Activated T-helper 2 cell treated with anti-CD3 and anti-CD28 coated beads, Interferon-gamma antibody, Interleukin-2, Interleukin-4, amounts not matched to agents 10 μg/mL and 5 μg/mL and 100 μg/mL, durations not matched to agents 14 hours and 24 hours and 36 hours (primary cell): ENCODE results near the gene IGSF9B. TPM values are rescaled to one million over a fixed set of nuclear protein-coding genes. Genes with fewer than 3 reads are reported as not detected.

Experiments
- DNase-seq: peaks from one replicate; pipeline ENCODE4 v3.0.0; 2021; ENCODE audit warnings: low spot score
- H3K27ac Mint-ChIP-seq: one replicate; pipeline ENCODE4 v1.8.0; 2021; ENCODE audit warnings: mixed read lengths
- H3K27me3 Mint-ChIP-seq: one replicate; pipeline ENCODE4 v1.8.0; 2021; ENCODE audit warnings: low read depth, mixed read lengths
- H3K36me3 Mint-ChIP-seq: one replicate; pipeline ENCODE4 v1.8.0; 2021; ENCODE audit warnings: low read depth, mixed read lengths
- H3K4me1 Mint-ChIP-seq: one replicate; pipeline ENCODE4 v1.8.0; 2021; ENCODE audit warnings: low read depth, mixed read lengths
- H3K4me3 Mint-ChIP-seq: one replicate; pipeline ENCODE4 v1.8.0; 2021; ENCODE audit warnings: low read depth, mild to moderate bottlenecking, moderate library complexity, mixed read lengths
- H3K9me3 Mint-ChIP-seq: one replicate; pipeline ENCODE4 v1.8.0; 2021; ENCODE audit warnings: mixed read lengths
- intact Hi-C: fragments of 100-400 bp; cut with micrococcal nuclease; formaldehyde crosslinking; loops from one replicate; pipeline ENCODE4 v1.15.1; 2023
- total RNA-seq: library from RNA; stranded (reverse); gene quantifications from 2 replicates; pipeline ENCODE4 v1.2.3, GENCODE V29; 2022

Gene IGSF9B
- total RNA-seq, 1 donor from 2014 or later: 101 TPM

DNA sequence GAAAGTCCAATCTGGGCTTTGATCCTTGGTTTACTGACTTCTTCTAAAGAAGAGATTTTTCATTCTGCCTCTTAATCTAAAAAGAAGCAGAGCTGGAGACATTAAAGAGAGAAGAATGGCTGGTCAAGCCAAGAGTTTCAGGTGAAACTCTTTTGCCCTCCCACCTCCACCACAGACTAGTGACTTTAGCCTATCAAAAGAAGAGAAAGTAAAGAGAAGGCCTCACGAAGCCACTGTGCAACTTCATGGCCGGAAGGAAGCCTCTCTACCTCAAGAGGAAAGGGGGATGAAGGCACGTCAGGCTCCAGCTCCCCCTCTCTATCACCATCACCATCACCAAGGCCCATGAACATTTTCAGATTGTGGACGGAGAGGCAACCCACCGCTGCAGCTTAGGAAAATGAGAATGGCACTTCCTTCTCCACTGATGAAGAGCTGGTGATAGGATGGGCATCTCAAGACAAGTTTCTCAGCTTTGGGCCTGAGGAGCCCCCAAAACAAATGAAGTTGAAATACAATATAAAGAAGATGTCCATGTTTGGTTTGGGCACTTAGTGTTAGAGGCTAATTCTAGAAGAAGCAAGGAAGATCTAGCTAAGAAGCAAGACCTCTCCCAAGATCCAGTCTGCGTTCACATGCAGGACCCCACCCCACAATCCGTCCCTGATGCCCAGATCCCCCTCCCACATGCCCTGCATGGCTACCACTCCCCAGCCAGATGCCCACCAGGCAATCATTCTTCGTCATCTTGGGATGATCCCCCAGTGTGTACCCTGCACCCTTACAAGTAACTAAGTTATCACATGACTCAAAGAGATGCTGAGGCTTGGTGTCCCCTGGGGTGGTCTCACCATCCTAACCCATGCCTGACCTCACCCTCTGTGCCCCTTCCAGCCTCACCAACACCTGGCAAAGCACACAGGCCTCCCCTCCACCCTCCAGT lies 52.6 kb downstream of the IGSF9B start:
- no peaks in the 10 kb centered on the region for H3K4me1 Mint-ChIP-seq
- H3K27ac Mint-ChIP-seq: no peak overlapping the region
- no peaks in the 10 kb centered on the region for H3K9me3 Mint-ChIP-seq
- H3K27me3 Mint-ChIP-seq: no peaks in the 10 kb centered on the region
- no peak for DNase-seq
- intact Hi-C loops: no loop called here
- no peak overlapping the region for H3K4me3 Mint-ChIP-seq
- H3K36me3 Mint-ChIP-seq: peaks cover 37% of the 10 kb centered on the region

DNA sequence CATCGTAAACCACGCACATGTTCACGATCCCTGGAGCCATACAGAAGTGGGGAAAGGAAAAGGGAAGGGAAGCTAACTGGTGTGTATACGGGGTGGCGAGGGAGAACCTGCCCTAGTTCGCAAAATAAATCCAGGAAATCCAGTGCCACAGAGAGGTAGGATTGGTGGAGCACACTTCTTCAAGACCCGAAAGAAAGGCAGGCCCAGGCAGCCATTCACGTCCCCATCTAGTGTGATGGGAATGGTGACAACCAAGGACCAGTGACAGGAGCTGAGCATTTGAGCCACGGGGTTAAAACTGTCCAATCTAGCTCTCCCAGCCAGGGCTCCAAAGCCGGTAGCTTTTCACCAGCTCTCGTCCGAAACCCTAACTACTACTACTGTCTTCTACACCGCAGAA lies 53.7 kb downstream of the IGSF9B start:
- Mint-ChIP-seq H3K4me1 (no peaks in the 10 kb centered on the region), H3K9me3 (no peaks in the 10 kb centered on the region), H3K4me3 (no peak overlapping the region), H3K36me3 (peaks cover 37% of the 10 kb centered on the region), H3K27me3 (no peaks in the 10 kb centered on the region), H3K27ac (no peak overlapping the region)
- no peak for DNase-seq
- intact Hi-C loops: no loop called here

DNA sequence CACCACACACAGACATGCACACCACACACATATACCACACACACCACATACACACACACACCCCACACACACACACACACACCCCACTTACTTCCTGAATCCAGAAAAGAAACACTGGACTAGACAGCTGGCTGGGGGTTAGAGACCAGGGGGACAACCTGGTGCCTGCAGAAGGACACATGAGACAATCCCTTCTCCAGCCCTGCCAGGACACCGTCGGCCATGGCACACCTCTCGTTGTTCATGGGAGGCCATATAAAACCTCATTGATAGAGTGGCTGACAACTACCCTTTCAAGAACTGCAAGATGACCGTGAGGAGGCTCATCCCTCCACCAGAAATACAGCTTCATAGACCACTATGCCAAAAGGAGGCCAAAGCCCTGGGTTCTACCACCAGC lies 54.3 kb downstream of the IGSF9B start:
- intact Hi-C loops: no loop called here

DNA sequence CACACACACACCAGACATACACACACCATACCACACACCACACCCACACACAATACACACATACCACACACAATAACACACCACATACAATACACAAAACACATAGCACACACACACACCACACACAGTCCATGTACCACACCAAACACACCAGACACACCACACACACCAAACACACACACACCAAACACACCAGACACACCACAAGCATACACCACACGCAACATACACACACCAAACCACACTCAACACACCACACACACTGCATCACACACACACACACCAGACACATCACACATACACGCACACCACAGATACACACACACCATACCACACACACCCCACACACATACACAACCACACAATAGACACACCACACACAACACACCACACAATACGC lies 54.8 kb downstream of the IGSF9B start:
- no peak overlapping the region for H3K27ac Mint-ChIP-seq
- no peak overlapping the region for H3K4me3 Mint-ChIP-seq
- H3K9me3 Mint-ChIP-seq: no peaks in the 10 kb centered on the region
- no peaks in the 10 kb centered on the region for H3K4me1 Mint-ChIP-seq
- intact Hi-C loops: no loop called here
- H3K27me3 Mint-ChIP-seq: no peaks in the 10 kb centered on the region
- DNase-seq: no peak
- H3K36me3 Mint-ChIP-seq: peaks cover 39% of the 10 kb centered on the region

More for the DNA sequence above, 54.3 kb downstream of the IGSF9B start:
- DNase-seq: no peak
- no peaks in the 10 kb centered on the region for H3K27me3 Mint-ChIP-seq
- H3K9me3 Mint-ChIP-seq: no peaks in the 10 kb centered on the region
- no peaks in the 10 kb centered on the region for H3K4me1 Mint-ChIP-seq
- no peak overlapping the region for H3K4me3 Mint-ChIP-seq
- peaks cover 41% of the 10 kb centered on the region for H3K36me3 Mint-ChIP-seq
- no peak overlapping the region for H3K27ac Mint-ChIP-seq

DNA sequence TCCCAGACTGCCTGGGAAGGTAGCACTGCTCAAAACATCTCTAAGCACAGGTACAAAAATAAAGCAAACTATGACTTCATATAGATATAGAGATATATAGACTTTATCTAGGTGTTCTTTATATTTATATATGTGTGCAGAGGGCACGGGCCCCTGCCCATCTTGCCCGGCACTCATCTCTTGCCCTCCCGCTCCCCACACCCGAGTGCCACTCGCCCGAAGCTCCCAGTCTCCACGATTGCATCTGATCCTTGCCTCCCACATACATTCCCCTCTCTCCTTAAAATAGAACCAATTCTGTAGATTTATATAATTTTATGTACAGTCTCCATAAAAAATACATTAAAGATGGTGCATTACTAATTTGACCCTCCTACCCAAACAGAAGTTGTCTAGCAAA lies 55.5 kb downstream of the IGSF9B start:
- Mint-ChIP-seq H3K27me3 (no peaks in the 10 kb centered on the region), H3K27ac (no peak overlapping the region), H3K36me3 (peaks cover 37% of the 10 kb centered on the region), H3K9me3 (no peaks in the 10 kb centered on the region), H3K4me3 (no peak overlapping the region), H3K4me1 (no peaks in the 10 kb centered on the region)
- intact Hi-C loops: no loop called here
- no peak for DNase-seq

DNA sequence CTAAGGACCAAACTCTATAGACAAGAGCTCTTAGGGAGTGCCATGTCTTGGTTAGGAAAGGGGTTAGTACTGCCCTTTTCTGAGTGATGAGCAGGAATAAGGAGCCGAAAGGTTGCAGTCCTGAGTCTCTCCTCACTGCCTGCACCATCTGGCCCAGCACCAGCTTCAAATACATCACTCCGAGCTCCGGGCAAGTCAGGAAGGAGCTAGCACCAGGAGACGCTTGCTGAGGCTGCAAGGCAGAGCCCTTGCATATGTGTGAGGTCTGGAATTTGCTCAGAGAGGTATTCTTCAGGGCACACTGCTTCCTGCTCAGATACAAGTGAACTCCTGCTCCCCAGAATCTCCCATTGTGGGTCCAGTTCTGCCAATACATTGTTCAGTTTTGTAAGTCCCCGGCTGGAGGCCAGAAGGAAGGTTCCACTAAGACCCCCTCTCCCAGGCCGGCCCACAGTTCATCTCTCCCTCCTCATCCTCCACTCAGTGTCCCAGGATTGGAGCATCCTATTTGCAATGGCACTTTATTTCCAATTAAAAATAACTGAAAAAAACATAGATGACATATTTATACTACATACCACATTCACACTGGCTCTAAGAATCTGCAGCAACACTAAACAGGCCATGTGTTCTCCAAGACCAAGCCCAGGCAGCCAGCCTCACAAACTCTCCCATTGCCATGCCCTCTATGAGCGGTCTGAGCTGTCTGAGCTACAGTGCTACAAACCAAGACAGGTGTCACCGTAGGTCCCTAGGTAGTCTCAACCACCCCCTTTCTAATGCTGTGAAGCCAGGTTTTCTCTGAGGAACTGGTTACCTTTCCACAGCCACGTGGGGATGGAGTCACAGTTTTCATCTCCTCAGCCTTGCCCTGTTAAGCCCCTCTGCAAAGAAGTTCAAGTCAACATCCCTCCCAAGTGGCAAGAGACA lies 56.3 kb downstream of the IGSF9B start:
- H3K9me3 Mint-ChIP-seq: no peaks in the 10 kb centered on the region
- H3K4me3 Mint-ChIP-seq: no peak overlapping the region
- intact Hi-C loops: no loop called here
- no peaks in the 10 kb centered on the region for H3K4me1 Mint-ChIP-seq
- H3K27ac Mint-ChIP-seq: no peak overlapping the region
- H3K36me3 Mint-ChIP-seq: peaks cover 30% of the 10 kb centered on the region
- DNase-seq: no peak
- no peaks in the 10 kb centered on the region for H3K27me3 Mint-ChIP-seq

DNA sequence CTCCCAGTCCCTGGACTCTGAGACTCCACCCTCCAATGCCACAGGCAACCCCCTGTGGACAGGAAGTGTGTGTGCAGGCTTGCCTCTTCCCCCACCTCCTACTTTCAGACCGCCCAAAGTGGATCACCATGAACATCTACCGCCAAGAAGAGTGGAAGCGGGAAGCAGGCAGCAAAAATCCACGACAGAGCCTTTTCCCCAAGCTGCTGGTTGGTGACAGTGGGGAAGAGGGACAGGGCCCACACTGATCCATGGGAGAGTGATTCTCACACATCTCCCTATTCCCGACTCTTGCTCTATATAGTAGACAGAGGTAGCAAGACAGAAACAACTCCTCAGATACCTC lies 58.0 kb downstream of the IGSF9B start:
- no peaks in the 10 kb centered on the region for H3K27me3 Mint-ChIP-seq
- no peaks in the 10 kb centered on the region for H3K9me3 Mint-ChIP-seq
- intact Hi-C loops: no loop called here
- H3K4me3 Mint-ChIP-seq: no peak overlapping the region
- no peaks in the 10 kb centered on the region for H3K4me1 Mint-ChIP-seq
- H3K36me3 Mint-ChIP-seq: peaks cover 16% of the 10 kb centered on the region
- H3K27ac Mint-ChIP-seq: no peak overlapping the region
- DNase-seq: no peak

DNA sequence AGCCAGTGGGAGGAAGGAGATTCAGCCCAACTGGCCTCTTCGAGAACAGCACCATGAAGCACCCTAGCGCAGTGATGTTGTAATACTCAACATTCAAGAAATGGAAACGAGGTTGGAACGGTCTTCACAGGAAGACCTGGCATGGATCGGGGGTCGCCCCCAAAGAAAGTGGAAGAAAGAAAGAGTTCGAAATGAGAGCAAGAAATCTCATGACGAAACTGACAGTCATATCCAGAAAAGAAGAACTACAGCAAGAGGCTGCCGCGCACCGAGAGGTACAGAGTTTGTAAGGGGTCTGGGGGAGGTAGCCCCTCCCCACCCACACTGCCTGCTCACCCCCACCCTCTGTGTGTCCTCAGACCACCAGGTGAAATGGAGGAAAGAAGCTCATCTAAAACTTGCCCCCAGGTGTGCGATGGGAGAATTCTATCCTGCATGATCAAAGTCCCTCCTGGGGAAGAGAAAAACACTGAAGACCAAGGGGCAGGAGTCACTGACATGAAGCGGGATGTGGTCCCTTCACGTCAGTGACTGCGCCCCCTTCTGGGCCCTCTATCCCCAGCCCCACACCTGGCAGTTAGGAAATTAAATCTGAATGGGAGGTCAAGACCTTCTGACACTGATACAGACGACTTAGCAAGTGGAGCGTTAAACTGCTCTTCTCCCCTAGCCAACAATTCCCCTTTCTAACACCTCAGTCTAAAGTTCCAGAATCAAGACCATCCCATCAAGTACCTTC lies 58.6 kb downstream of the IGSF9B start:
- H3K4me3 Mint-ChIP-seq: no peak overlapping the region
- no peak overlapping the region for H3K27ac Mint-ChIP-seq
- no peaks in the 10 kb centered on the region for H3K4me1 Mint-ChIP-seq
- DNase-seq: no peak
- H3K36me3 Mint-ChIP-seq: peaks cover 16% of the 10 kb centered on the region
- no peaks in the 10 kb centered on the region for H3K9me3 Mint-ChIP-seq
- no peaks in the 10 kb centered on the region for H3K27me3 Mint-ChIP-seq
- intact Hi-C loops: no loop called here

DNA sequence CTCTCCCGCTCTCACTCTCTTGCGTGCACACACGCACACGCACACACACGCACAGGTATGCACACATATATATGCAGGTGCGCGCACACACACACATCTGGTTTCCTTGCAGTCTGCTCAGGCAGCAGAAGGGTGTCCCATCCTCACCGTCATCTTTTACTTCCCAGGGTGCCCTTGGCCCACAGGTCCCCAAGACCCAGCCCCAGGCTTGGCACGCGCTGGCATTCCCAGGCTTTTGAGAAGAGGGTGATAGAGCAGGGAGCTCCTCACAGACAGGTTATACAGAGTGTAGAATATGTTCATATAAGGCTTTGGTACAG lies 59.5 kb downstream of the IGSF9B start:
- intact Hi-C loops: no loop called here
- Mint-ChIP-seq H3K4me3 (no peak overlapping the region), H3K27me3 (no peaks in the 10 kb centered on the region), H3K4me1 (no peaks in the 10 kb centered on the region), H3K36me3 (peaks cover 16% of the 10 kb centered on the region), H3K9me3 (no peaks in the 10 kb centered on the region), H3K27ac (no peak overlapping the region)
- DNase-seq: no peak

DNA sequence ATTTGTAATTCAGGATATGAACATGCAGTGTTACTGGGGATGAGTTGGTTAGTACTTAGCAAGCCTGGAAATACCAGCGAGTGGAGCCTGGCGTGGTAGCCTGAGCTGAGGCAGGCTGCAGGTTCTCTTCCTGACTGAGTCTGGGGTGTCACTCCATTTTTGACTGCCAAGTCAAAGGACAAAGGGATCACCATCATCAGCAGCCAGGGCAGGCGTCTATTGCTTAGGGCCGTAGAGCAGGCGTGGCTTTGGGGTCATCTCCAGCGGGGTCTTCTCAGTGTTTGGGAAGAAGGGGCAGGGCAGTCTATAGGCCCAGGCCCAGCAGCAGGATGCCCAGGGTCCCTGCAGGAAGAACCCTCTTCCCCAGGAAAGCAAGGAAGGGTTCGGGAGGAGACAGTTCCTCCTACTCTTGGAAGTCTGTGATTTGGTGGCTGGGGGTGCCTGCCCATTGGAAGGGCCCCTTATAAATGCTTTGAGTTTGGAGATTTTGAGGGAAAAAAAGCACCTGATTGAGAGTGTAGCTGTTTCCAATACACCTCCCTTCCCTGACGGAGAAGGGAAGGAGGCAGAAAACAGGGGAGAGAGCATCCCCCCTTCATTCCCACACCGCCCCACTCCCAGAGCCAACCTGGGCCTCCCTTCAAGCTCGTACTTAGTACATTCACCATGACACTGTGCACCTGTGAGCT lies 60.0 kb downstream of the IGSF9B start:
- H3K36me3 Mint-ChIP-seq: peaks cover 16% of the 10 kb centered on the region
- DNase-seq: no peak
- peaks cover 4% of the 10 kb centered on the region for H3K27me3 Mint-ChIP-seq
- H3K27ac Mint-ChIP-seq: no peak overlapping the region
- H3K4me1 Mint-ChIP-seq: no peaks in the 10 kb centered on the region
- intact Hi-C loops: no loop called here
- no peaks in the 10 kb centered on the region for H3K9me3 Mint-ChIP-seq
- no peak overlapping the region for H3K4me3 Mint-ChIP-seq

DNA sequence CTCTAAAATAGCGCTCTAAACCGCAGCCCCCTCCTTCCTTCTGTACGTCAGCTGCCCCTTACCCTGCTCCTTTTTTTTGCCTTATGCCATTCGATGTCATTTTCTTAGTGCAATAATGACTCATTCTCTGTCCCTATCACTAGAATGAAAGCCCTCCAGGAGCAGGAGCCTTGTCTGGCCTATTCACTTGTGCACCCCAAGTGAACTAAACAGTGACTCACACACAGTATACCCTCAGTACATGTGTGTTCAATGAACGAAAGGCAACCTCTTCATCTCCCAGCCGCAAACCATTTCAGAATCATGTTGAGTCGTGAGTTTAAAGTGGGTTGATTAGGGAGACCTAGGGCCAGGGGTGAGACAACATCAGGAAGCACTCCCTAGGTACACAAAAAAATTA lies 60.7 kb downstream of the IGSF9B start:
- peaks cover 6% of the 10 kb centered on the region for H3K27me3 Mint-ChIP-seq
- H3K9me3 Mint-ChIP-seq: no peaks in the 10 kb centered on the region
- no peak for DNase-seq
- H3K27ac Mint-ChIP-seq: no peak overlapping the region
- intact Hi-C loops: no loop called here
- no peaks in the 10 kb centered on the region for H3K4me1 Mint-ChIP-seq
- H3K4me3 Mint-ChIP-seq: no peak overlapping the region
- H3K36me3 Mint-ChIP-seq: peaks cover 16% of the 10 kb centered on the region

DNA sequence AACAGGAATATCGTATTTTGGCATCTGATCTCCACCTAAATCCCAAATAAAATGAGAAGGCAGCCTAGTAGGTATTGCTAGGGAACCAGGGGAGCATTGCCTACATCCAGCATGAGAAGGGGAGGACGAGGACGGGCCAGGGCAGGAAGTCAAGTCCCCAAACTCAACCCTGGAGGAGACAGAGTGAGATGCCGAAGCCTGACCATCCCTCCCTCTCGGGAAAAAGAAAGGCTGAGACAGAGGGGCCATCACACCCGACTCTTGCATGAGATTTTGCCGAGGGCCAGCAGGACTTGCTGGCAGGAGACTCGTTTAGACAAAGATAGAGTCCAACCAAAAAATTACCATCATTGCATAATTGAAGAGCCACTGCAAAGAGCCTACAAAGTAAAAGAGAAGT lies 61.2 kb downstream of the IGSF9B start:
- Mint-ChIP-seq H3K27me3 (peaks cover 6% of the 10 kb centered on the region), H3K27ac (no peak overlapping the region), H3K9me3 (no peaks in the 10 kb centered on the region), H3K36me3 (peaks cover 16% of the 10 kb centered on the region), H3K4me1 (no peaks in the 10 kb centered on the region), H3K4me3 (no peak overlapping the region)
- intact Hi-C loops: no loop called here
- no peak for DNase-seq
